K562 (cell line): Measurements from ENCODE around the gene PRLHR. TPM values are rescaled to one million over a fixed set of nuclear protein-coding genes. Genes with fewer than 3 reads are reported as not detected.

Source experiments
- ATAC-seq: fragments of 200-7000 bp; cut with Tn5 transposase; 3 replicates; pipeline ENCODE4 v1.9.1; 2020; ENCODE audit warnings: moderate library complexity
- BruUV-seq: library from RNA; stranded (reverse); fragments of 400-500 nt; replicated peaks from 2 replicates; lab custom pipeline; 2021; lab: Mats Ljungman, UMichigan
- CTCF ChIA-PET: fragments of 300-600 bp; formaldehyde crosslinking; extraction: SDS; loops from one replicate; lab custom pipeline; 2021; ENCODE audit warnings: low intra/inter-chr PET ratio; lab: Yijun Ruan, JAX
- POLR2A ChIA-PET: fragments of 300-600, 350-650 bp; sonication (Branson Sonifier 250); formaldehyde crosslinking; extraction: SDS; loops from one replicate; lab custom pipeline; 2021; ENCODE audit warnings: antibody characterized with exemption, inconsistent platforms; lab: Yijun Ruan, JAX
- DNase-seq, 4 experiments: peaks; one replicate each; pipeline versions ENCODE4 v3.0.0 to v3.0.0-alpha.2; 2011 to 2018; ENCODE audit warnings: low spot score in 3 of 4, mixed read lengths in 3 of 4; ENCODE audit errors: extremely low read depth in 1 of 4
- FAIRE-seq: peaks from 2 replicates; lab custom pipeline; 2011; peaks lifted over from hg19 to GRCh38; lab: Jason Lieb, UNC
- H2AFZ ChIP-seq: 2 replicates; pipeline ENCODE4 v1.6.0; 2011; ENCODE audit warnings: low read depth, low read length, control low read depth, inconsistent platforms
- H3K27ac ChIP-seq: fragments of 200-600 bp; 3 replicates; pipeline ENCODE4 v1.8.0; 2011; ENCODE audit warnings: low read depth, mild to moderate bottlenecking, control low read depth, inconsistent platforms, low read length, moderate library complexity, mixed read lengths; ENCODE audit errors: extremely low read depth
- H3K27me3 ChIP-seq, 2 experiments: fragments of 300-600 bp in 1 of 2; 2 replicates in 1 of 2; 3 replicates in 1 of 2; pipeline versions ENCODE4 v1.6.0 to v1.8.0; 2011; ENCODE audit warnings: inconsistent platforms in 2 of 2, low read length in 2 of 2, mild to moderate bottlenecking in 1 of 2, mixed read lengths in 1 of 2, moderate library complexity in 1 of 2; ENCODE audit not compliant: control insufficient read depth in 2 of 2, insufficient read depth in 2 of 2
- H3K36me3 ChIP-seq: fragments of 300-600 bp; 3 replicates; pipeline ENCODE4 v1.8.0; 2011; ENCODE audit warnings: mild to moderate bottlenecking, low read length, inconsistent platforms; ENCODE audit not compliant: control insufficient read depth, insufficient read depth
- H3K4me1 ChIP-seq, 2 experiments: fragments of 200-600 bp in 1 of 2; replicated peaks in 1 of 2; 2 replicates in 1 of 2; 3 replicates in 1 of 2; pipeline versions ENCODE4 v1.5.1 to v1.8.0; 2011; ENCODE audit warnings: inconsistent platforms in 2 of 2, low read length in 2 of 2, mild to moderate bottlenecking in 1 of 2, mixed read lengths in 1 of 2, moderate library complexity in 1 of 2; ENCODE audit not compliant: control insufficient read depth in 2 of 2, insufficient read depth in 2 of 2
- H3K4me2 ChIP-seq: 2 replicates; pipeline ENCODE4 v1.6.1; 2011; ENCODE audit warnings: low read length, control low read depth, inconsistent platforms, mixed read lengths; ENCODE audit not compliant: insufficient read depth
- H3K4me3 ChIP-seq: fragments of 200-600 bp; sonication (generic), shearing (Covaris generic); 2 replicates; pipeline ENCODE4 v1.5.1; 2016; ENCODE audit warnings: control low read depth, inconsistent platforms
- H3K79me2 ChIP-seq: fragments of 200-600 bp; 3 replicates; pipeline ENCODE4 v1.8.0; 2011; ENCODE audit warnings: low read length, inconsistent platforms; ENCODE audit not compliant: control insufficient read depth, insufficient read depth
- H3K9ac ChIP-seq, 2 experiments: 2 replicates each; pipeline versions ENCODE4 v1.6.0 to v1.6.1; 2011; ENCODE audit warnings: low read depth in 2 of 2, low read length in 2 of 2, control low read depth in 1 of 2, inconsistent platforms in 1 of 2, mild to moderate bottlenecking in 1 of 2, mixed read lengths in 1 of 2; ENCODE audit not compliant: insufficient read depth in 1 of 2
- H3K9me1 ChIP-seq: one replicate; pipeline ENCODE4 v1.6.0; 2011; ENCODE audit warnings: inconsistent platforms, mild to moderate bottlenecking, low read length, moderate library complexity; ENCODE audit not compliant: control insufficient read depth, insufficient read depth
- H3K9me3 ChIP-seq: replicated peaks from 2 replicates; pipeline ENCODE4 v1.5.1; 2011; ENCODE audit warnings: low read depth, low read length, inconsistent platforms; ENCODE audit not compliant: control insufficient read depth, insufficient read depth
- H4K20me1 ChIP-seq: replicated peaks from 2 replicates; pipeline ENCODE4 v1.6.1; 2011; ENCODE audit warnings: low read length, inconsistent platforms, mixed read lengths; ENCODE audit not compliant: control insufficient read depth, insufficient read depth
- ARID2 ChIP-seq: fragments of 450-650 bp; IDR thresholded peaks from 2 replicates; pipeline ENCODE4 v1.6.1; 2017; ENCODE audit warnings: antibody characterized with exemption, mild to moderate bottlenecking
- MEF2A ChIP-seq: IDR thresholded peaks from 2 replicates; pipeline ENCODE4 v1.6.1; 2011; ENCODE audit warnings: low read depth, mild to moderate bottlenecking, low read length, moderate library complexity; ENCODE audit not compliant: control insufficient read depth
- MNT ChIP-seq, 2 experiments: fragments of 450-650 bp; conservative IDR thresholded peaks; 2 replicates each; pipeline ENCODE4 v1.6.1; 2017; ENCODE audit warnings: mild to moderate bottlenecking in 2 of 2, moderate library complexity in 2 of 2
- REST ChIP-seq, 2 experiments: fragments of 450-650 bp; formaldehyde crosslinking in 1 of 2; IDR thresholded peaks; 2 replicates each; pipeline versions ENCODE4 v1.4.0 to v1.6.1; 2014 to 2020; ENCODE audit warnings: mild to moderate bottlenecking in 2 of 2, borderline replicate concordance in 1 of 2, low read depth in 1 of 2
- SMC3 ChIP-seq: conservative IDR thresholded peaks from 2 replicates; pipeline ENCODE4 v1.6.1; 2011; ENCODE audit warnings: low read depth, low read length, improper control_type of control experiment; ENCODE audit not compliant: insufficient read depth
- STAG1 ChIP-seq: sonication (generic); formaldehyde crosslinking; IDR thresholded peaks from 2 replicates; pipeline ENCODE4 v1.5.0; 2020; ENCODE audit warnings: missing genetic modification reagents, borderline replicate concordance
- ZC3H4 ChIP-seq: sonication (generic); formaldehyde crosslinking; IDR thresholded peaks from 2 replicates; pipeline ENCODE4 v1.9.0; 2021; ENCODE audit warnings: missing genetic modification reagents, borderline replicate concordance
- ZNF384 ChIP-seq: IDR thresholded peaks from 2 replicates; pipeline ENCODE4 v1.6.1; 2012; ENCODE audit warnings: low read depth, low read length, improper control_type of control experiment
- WGBS: fragments of 100-300 bp; shearing (Covaris generic); methylation state at CpG from one replicate; pipeline ENCODE4 v1.1.6; 2016; ENCODE audit warnings: low coverage, mixed read lengths; ENCODE audit not compliant: insufficient coverage; ENCODE audit errors: missing lambda C conversion rate; 5-methylcytosine and 5-hydroxymethylcytosine counted together
- in situ Hi-C: fragments of 300-500 bp; cut with MboI; formaldehyde crosslinking; loops from 4 replicates; pipeline ENCODE4 v1.15.0; 2018; ENCODE audit warnings: inconsistent platforms, mixed read lengths
- intact Hi-C: fragments of 100-400 bp; cut with micrococcal nuclease; formaldehyde crosslinking; loops from 2 replicates; pipeline ENCODE4 v1.14.2; 2022
- polyA plus RNA-seq, 8 experiments: library from polyadenylated mRNA; depleted of rRNA in 4 of 8; stranded (reverse) in 5 of 8; unstranded in 3 of 8; fragments of >200 nt; fragmentation: Nextera tagmentation in 2 of 8; fragmentation: Illumina TruSeq in 1 of 8; extraction: Ambion mirVana in 2 of 8; extraction: Trizol in 1 of 8; gene quantifications; 2 replicates each; pipeline versions ENCODE4 v1.2.1 to v1.2.3, GENCODE V29; 2011 to 2014; ENCODE audit warnings: inconsistent platforms in 1 of 8, missing spikeins in 1 of 8
- total RNA-seq, 7 experiments: library from RNA; depleted of rRNA in 6 of 7; stranded (reverse); fragments of >200 nt in 6 of 7; fragmentation: Illumina TruSeq in 2 of 7; extraction: Trizol in 2 of 7; gene quantifications; 2 replicates each; pipeline versions ENCODE4 v1.2.1 to v1.2.3, GENCODE V29; 2011 to 2021; ENCODE audit warnings: low replicate concordance in 1 of 7
- TF ChIP-seq, protein P1 (sequence below): fragments of 450-650 bp; formaldehyde crosslinking; IDR thresholded peaks from 2 replicates; pipeline ENCODE4 v1.4.0; 2020; ENCODE audit warnings: mild to moderate bottlenecking, moderate library complexity

Gene PRLHR
- total and polyA plus RNA-seq, 9 of the 15 experiments (the other 6 are each of a cell fraction or from before 2014, with no cell fraction given): not detected

- H2AFZ ChIP-seq: no peak overlapping the region
- no peak overlapping the region for H3K4me3 ChIP-seq
- H3K4me2 ChIP-seq: no peak overlapping the region
- H3K36me3 ChIP-seq: no peaks in the 10 kb centered on the region
- DNase-seq (peak; percentile 47 to 58 (median 48)), ATAC-seq (peak; percentile 76), FAIRE-seq (peak; percentile 51)
- no peaks in the 10 kb centered on the region; a peak in 1 of 5 replicates for H3K4me1 ChIP-seq
- peaks cover 0 to 23% of the 10 kb centered on the region in 2 experiments; a peak in 3 of 5 replicates for H3K27me3 ChIP-seq
- no peak overlapping the region for H3K9ac ChIP-seq
- intact Hi-C loops (loop anchor here (1.0 to 5.0 kb wide), 3 partner anchors 153 to 284 kb away; no protein-coding TSS in a partner anchor), in situ Hi-C loops (loop anchor here (5.0 kb wide), 2 partner anchors 144 to 239 kb away; no protein-coding TSS in a partner anchor)
- no peaks in the 10 kb centered on the region for H3K79me2 ChIP-seq
- H4K20me1 ChIP-seq: no peaks in the 10 kb centered on the region
- no peak overlapping the region for H3K27ac ChIP-seq
- ChIA-PET CTCF (interaction anchor here (0.7 to 4.1 kb wide), 6 partner anchors 23 to 282 kb away, joined by 3 to 44 read pairs (median 6); no protein-coding TSS in a partner anchor), POLR2A (interaction anchor here (0.6 to 1.1 kb wide), 2 partner anchors 19 to 1030 kb away, joined by 3 to 4 read pairs; no protein-coding TSS in a partner anchor)
- H3K9me3 ChIP-seq: no peaks in the 10 kb centered on the region
- no peaks in the 10 kb centered on the region for H3K9me1 ChIP-seq
- 16% methylated on average over 10 of the region's 10 CpGs for WGBS
- BruUV-seq: no TSS peak
- TF ChIP-seq, protein P1, sequence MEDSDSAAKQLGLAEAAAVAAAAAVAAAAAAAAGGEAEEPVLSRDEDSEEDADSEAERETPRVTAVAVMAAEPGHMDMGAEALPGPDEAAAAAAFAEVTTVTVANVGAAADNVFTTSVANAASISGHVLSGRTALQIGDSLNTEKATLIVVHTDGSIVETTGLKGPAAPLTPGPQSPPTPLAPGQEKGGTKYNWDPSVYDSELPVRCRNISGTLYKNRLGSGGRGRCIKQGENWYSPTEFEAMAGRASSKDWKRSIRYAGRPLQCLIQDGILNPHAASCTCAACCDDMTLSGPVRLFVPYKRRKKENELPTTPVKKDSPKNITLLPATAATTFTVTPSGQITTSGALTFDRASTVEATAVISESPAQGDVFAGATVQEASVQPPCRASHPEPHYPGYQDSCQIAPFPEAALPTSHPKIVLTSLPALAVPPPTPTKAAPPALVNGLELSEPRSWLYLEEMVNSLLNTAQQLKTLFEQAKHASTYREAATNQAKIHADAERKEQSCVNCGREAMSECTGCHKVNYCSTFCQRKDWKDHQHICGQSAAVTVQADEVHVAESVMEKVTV (CRISPR knock-in tag): peak; percentile 60; the same call in 1 of the 2 replicates
- TF ChIP-seq ZC3H4 (CRISPR knock-in tag) (no peak), STAG1 (CRISPR knock-in tag) (peak; percentile 33; the same call in 1 of the 2 replicates), SMC3 (peak; percentile 71), MNT (conservative IDR thresholded peaks at IDR 0.05) (0 out of 4 replicates have a peak, but pooled peaks of 1 of the 2 experiments have one; percentile 19), REST (IDR thresholded peaks at IDR 0.05; ENCODE audit: borderline replicate concordance) (peak; percentile 73), REST (CRISPR knock-in tag; IDR thresholded peaks at IDR 0.05; ENCODE audit: low read depth) (no peak), ARID2 (0 out of 2 replicates have a peak, but pooled peaks have one; percentile 20), ZNF384 (peak; percentile 91), MEF2A (no peak)
Observed at GRCh38 chr10:118568327-118568848, 27.1 kb downstream of the PRLHR start.
